HG02678 (cell line): Measurements from ENCODE around the gene TSPEAR.
"Not testable (repeated sequence)": the region's sequence is repeated elsewhere in the genome, so short reads cannot be mapped to it uniquely, and the experiment has no call there.

Experiments
- ATAC-seq: cut with Tn5 transposase; IDR thresholded peaks from one replicate; pipeline ENCODE4 v1.9.1; 2021; ENCODE audit warnings: mild to moderate bottlenecking, moderate library complexity; ENCODE audit not compliant: unreplicated experiment

The TSPEAR gene

GRCh38 chr21:44592446-44593311 is 118.7 kb downstream of the TSPEAR start, which contains the start of gene KRTAP10-6:
KRTAP10-6 (minus strand) TSS chr21:44592505; CDS start chr21:44592484, 21 bp downstream.
- no peak for ATAC-seq

- not testable (repeated sequence) for ATAC-seq
Observed at GRCh38 chr21:44591801-44592130, 119.6 kb downstream of the TSPEAR start.

- ATAC-seq = not testable (repeated sequence)
Observed at GRCh38 chr21:44590897-44591800, 120.2 kb downstream of the TSPEAR start.

- ATAC-seq = no peak
Observed at GRCh38 chr21:44590311-44590721, 121.1 kb downstream of the TSPEAR start.

GRCh38 chr21:44589586-44590305 is 121.6 kb downstream of the TSPEAR start:
- no peak for ATAC-seq

- no peak for ATAC-seq
Observed at GRCh38 chr21:44589094-44589493, 122.3 kb downstream of the TSPEAR start.

GRCh38 chr21:44585892-44586291 is 125.5 kb downstream of the TSPEAR start:
- ATAC-seq = no peak

DNA sequence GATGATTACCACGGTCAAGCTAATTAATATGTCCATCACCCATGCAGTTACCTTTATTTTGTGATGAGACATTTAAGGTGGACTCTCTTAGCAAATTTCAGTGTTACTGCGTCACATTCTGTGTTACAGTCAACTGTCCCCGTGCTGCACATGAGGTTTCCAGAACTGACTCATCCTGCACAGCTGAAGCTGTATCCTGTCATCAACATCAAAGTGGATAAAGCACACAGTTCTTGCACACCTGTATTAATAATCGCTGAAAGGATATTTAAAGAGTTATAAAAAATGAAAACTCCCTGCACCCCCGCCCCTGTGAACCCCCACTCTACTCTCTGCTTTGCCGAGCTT is 127.6 kb downstream of the TSPEAR start:
- no peak for ATAC-seq

DNA sequence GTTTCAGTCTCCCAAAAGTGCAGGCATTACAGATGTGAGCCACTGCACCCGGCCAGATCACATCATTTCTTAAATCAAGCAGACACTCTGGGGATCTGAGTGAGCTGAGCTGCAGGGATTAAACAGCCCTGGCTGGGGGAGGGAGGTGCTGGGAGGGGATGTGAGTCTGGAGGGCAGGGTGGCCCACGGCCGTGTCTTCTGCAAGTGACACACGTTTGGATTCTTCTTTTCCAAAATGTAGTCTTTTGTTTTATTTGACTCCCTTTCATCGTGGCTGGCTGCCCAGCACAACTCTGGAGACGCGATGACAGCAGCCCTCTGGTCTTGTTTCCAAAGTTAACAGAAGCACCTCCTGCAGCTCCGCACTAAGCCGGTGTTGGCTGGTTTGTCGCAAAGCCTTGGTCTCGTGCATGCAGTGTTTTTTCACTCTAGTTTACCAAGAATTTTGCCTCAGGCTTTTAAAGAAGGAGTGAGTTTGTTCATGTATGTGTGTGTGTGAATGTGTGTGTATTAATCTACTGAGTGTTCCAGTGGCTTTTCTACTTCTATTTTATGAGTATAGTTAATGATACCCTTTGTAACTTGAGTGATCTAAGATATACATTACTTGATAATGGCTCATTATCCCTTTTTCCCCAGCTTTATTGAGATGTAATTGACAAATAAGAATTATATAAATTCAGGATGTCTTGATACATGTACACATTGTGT is 128.1 kb downstream of the TSPEAR start:
- no peak for ATAC-seq

GRCh38 chr21:44582055-44582454 is 129.3 kb downstream of the TSPEAR start:
- ATAC-seq = no peak

- no peak for ATAC-seq
Observed at GRCh38 chr21:44581158-44581557, 130.2 kb downstream of the TSPEAR start.

DNA sequence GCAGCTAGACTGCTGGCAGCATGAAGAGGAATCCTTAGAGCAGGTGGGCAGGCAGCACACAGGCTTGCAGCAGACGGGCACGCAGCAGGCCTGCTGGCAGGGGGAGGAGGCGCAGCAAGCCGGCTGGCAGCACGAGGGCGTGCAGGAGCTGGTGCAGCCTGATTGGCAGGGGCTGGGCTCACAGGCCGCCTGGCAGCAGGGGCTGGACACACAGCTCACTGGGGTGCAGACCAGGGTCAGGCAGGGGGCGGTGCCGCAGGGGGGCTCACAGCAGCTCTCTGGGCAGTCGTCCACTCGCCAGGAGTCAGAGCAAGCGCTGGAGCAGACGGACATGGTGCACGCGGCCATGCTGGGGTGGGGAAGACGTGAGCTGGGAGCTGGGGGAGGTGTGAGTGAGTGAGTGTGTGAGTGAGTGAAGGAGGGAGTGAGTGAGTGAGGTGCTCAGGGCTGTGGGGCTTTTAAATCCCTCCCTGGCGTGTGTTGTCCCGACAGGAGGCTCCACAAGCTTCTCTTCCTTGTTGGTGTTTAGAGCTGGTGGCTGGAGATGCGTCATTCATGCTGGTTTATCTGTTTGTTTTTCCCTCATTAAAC is 131.0 kb downstream of the TSPEAR start, which contains the start of gene KRTAP10-5:
TSS of gene KRTAP10-5 (minus strand) at position 374 of the 591 bp plus-strand sequence. CDS start at position 348, 26 bp downstream.
- not testable (repeated sequence) for ATAC-seq

- ATAC-seq = no peak
Observed at GRCh38 chr21:44579833-44580144, 131.6 kb downstream of the TSPEAR start.

GRCh38 chr21:44579056-44579832 is 132.1 kb downstream of the TSPEAR start:
- ATAC-seq = no peak

GRCh38 chr21:44578371-44579055 is 132.9 kb downstream of the TSPEAR start:
- ATAC-seq = no peak

DNA sequence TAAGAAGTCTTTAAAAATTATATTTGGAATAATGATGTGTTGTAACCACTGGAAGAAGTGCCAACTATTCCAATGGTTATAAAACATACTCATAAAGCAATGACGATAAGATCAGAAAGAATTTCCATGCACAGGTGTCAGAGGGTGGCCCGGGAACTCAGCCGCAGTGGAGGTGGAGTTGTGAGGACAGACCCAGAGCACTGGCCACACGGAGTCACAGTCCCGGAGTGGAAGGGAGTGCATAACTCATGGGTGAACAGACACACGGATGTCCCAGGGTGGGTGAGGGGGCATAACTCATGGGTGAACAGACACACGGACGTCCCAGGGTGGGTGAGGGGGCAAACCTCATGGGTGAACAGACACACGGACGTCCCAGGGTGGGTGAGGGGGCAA is 135.3 kb downstream of the TSPEAR start:
- no peak for ATAC-seq

GRCh38 chr21:44575307-44576024 is 135.9 kb downstream of the TSPEAR start:
- no peak for ATAC-seq
